Measurements from ENCODE around the gene KRTAP5-5.

Gene KRTAP5-5

GRCh38 chr11:1672613-1673350, 43.2 kb downstream of the KRTAP5-5 start:
- Histone ChIP-seq H3K9me3 (ENCODE audit: control insufficient read depth, insufficient read depth, low read length) (no peaks in the 10 kb centered on the region), H3K4me1 (ENCODE audit: control insufficient read depth, insufficient read depth, low read length) (no peaks in the 10 kb centered on the region), H3K27me3 (ENCODE audit: control insufficient read depth, insufficient read depth, low read length) (peaks cover 3% of the 10 kb centered on the region; the same call in 1 of the 2 replicates), H3K27ac (ENCODE audit: low read depth, low read length) (no peak overlapping the region), H3K36me3 (ENCODE audit: control insufficient read depth, insufficient read depth, low read length) (no peaks in the 10 kb centered on the region), H3K9ac (ENCODE audit: low read depth, low read length) (no peak overlapping the region), H3K4me3 (ENCODE audit: low read depth, low read length) (no peak overlapping the region)

- no peaks in the 10 kb centered on the region for H3K9me3 ChIP-seq (ENCODE audit: control insufficient read depth, insufficient read depth, low read length)
- no peaks in the 10 kb centered on the region for H3K36me3 ChIP-seq (ENCODE audit: control insufficient read depth, insufficient read depth, low read length)
- no peak overlapping the region for H3K27ac ChIP-seq (ENCODE audit: low read depth, low read length)
- no peak overlapping the region for H3K9ac ChIP-seq (ENCODE audit: low read depth, low read length)
- no peak overlapping the region for H3K4me3 ChIP-seq (ENCODE audit: low read depth, low read length)
- no peaks in the 10 kb centered on the region for H3K4me1 ChIP-seq (ENCODE audit: control insufficient read depth, insufficient read depth, low read length)
- peaks cover 3% of the 10 kb centered on the region; the same call in 1 of the 2 replicates for H3K27me3 ChIP-seq (ENCODE audit: control insufficient read depth, insufficient read depth, low read length)
Observed at GRCh38 chr11:1673446-1674172, 44.0 kb downstream of the KRTAP5-5 start.

GRCh38 chr11:1674173-1675131, 44.9 kb downstream of the KRTAP5-5 start:
- Histone ChIP-seq H3K27ac (ENCODE audit: low read depth, low read length) (no peak overlapping the region), H3K27me3 (ENCODE audit: control insufficient read depth, insufficient read depth, low read length) (no peaks in the 10 kb centered on the region), H3K9me3 (ENCODE audit: control insufficient read depth, insufficient read depth, low read length) (no peaks in the 10 kb centered on the region), H3K9ac (ENCODE audit: low read depth, low read length) (no peak overlapping the region), H3K4me3 (ENCODE audit: low read depth, low read length) (no peak overlapping the region), H3K4me1 (ENCODE audit: control insufficient read depth, insufficient read depth, low read length) (no peaks in the 10 kb centered on the region), H3K36me3 (ENCODE audit: control insufficient read depth, insufficient read depth, low read length) (no peaks in the 10 kb centered on the region)

GRCh38 chr11:1675536-1676228, 46.1 kb downstream of the KRTAP5-5 start:
- H3K9ac ChIP-seq (ENCODE audit: low read depth, low read length) = no peak overlapping the region
- no peaks in the 10 kb centered on the region for H3K9me3 ChIP-seq (ENCODE audit: control insufficient read depth, insufficient read depth, low read length)
- no peaks in the 10 kb centered on the region for H3K27me3 ChIP-seq (ENCODE audit: control insufficient read depth, insufficient read depth, low read length)
- H3K27ac ChIP-seq (ENCODE audit: low read depth, low read length) = no peak overlapping the region
- no peaks in the 10 kb centered on the region for H3K36me3 ChIP-seq (ENCODE audit: control insufficient read depth, insufficient read depth, low read length)
- H3K4me3 ChIP-seq (ENCODE audit: low read depth, low read length) = no peak overlapping the region
- no peaks in the 10 kb centered on the region for H3K4me1 ChIP-seq (ENCODE audit: control insufficient read depth, insufficient read depth, low read length)

GRCh38 chr11:1676229-1676740, 46.7 kb downstream of the KRTAP5-5 start:
- no peaks in the 10 kb centered on the region for H3K9me3 ChIP-seq (ENCODE audit: control insufficient read depth, insufficient read depth, low read length)

DNA sequence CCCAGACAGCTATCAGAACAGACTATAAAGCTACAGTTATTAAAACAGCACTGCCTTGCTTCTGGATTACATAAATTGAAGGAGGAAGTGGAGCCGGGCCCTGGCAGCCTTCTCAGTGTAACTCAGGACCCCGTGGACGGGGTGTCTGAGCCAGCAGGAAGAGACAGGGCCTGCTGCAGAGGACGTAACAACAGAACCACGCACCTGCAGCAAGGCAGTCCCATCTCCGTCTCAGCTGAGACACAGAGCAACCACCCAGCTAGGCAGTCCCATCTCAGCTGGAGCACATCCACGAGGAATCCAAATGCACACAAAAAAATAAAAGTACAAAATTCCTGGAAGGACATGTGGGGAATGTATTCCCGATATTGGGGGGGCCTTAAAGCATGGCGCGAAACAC, 50.3 kb downstream of the KRTAP5-5 start:
- H3K4me1 ChIP-seq (ENCODE audit: control insufficient read depth, insufficient read depth, low read length) = no peaks in the 10 kb centered on the region
- H3K4me3 ChIP-seq (ENCODE audit: low read depth, low read length) = no peak overlapping the region
- no peaks in the 10 kb centered on the region for H3K9me3 ChIP-seq (ENCODE audit: control insufficient read depth, insufficient read depth, low read length)
- no peak overlapping the region for H3K27ac ChIP-seq (ENCODE audit: low read depth, low read length)
- H3K36me3 ChIP-seq (ENCODE audit: control insufficient read depth, insufficient read depth, low read length) = no peaks in the 10 kb centered on the region
- H3K9ac ChIP-seq (ENCODE audit: low read depth, low read length) = no peak overlapping the region
- no peaks in the 10 kb centered on the region for H3K27me3 ChIP-seq (ENCODE audit: control insufficient read depth, insufficient read depth, low read length)

More at GRCh38 chr11:1676229-1676740, 46.7 kb downstream of the KRTAP5-5 start:
- Histone ChIP-seq H3K27ac (ENCODE audit: low read depth, low read length) (no peak overlapping the region), H3K9ac (ENCODE audit: low read depth, low read length) (no peak overlapping the region), H3K27me3 (ENCODE audit: control insufficient read depth, insufficient read depth, low read length) (no peaks in the 10 kb centered on the region), H3K4me3 (ENCODE audit: low read depth, low read length) (no peak overlapping the region), H3K4me1 (ENCODE audit: control insufficient read depth, insufficient read depth, low read length) (no peaks in the 10 kb centered on the region), H3K36me3 (ENCODE audit: control insufficient read depth, insufficient read depth, low read length) (no peaks in the 10 kb centered on the region)

All from HUES48 (cell line).